GM18870 (cell line): ENCODE data around the gene TBCC.

ENCODE experiments used
- ATAC-seq: cut with Tn5 transposase; IDR thresholded peaks from one replicate; pipeline ENCODE4 v1.9.1; 2021; ENCODE audit warnings: moderate library complexity; ENCODE audit not compliant: unreplicated experiment

TBCC gene, protein sequence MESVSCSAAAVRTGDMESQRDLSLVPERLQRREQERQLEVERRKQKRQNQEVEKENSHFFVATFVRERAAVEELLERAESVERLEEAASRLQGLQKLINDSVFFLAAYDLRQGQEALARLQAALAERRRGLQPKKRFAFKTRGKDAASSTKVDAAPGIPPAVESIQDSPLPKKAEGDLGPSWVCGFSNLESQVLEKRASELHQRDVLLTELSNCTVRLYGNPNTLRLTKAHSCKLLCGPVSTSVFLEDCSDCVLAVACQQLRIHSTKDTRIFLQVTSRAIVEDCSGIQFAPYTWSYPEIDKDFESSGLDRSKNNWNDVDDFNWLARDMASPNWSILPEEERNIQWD

DNA sequence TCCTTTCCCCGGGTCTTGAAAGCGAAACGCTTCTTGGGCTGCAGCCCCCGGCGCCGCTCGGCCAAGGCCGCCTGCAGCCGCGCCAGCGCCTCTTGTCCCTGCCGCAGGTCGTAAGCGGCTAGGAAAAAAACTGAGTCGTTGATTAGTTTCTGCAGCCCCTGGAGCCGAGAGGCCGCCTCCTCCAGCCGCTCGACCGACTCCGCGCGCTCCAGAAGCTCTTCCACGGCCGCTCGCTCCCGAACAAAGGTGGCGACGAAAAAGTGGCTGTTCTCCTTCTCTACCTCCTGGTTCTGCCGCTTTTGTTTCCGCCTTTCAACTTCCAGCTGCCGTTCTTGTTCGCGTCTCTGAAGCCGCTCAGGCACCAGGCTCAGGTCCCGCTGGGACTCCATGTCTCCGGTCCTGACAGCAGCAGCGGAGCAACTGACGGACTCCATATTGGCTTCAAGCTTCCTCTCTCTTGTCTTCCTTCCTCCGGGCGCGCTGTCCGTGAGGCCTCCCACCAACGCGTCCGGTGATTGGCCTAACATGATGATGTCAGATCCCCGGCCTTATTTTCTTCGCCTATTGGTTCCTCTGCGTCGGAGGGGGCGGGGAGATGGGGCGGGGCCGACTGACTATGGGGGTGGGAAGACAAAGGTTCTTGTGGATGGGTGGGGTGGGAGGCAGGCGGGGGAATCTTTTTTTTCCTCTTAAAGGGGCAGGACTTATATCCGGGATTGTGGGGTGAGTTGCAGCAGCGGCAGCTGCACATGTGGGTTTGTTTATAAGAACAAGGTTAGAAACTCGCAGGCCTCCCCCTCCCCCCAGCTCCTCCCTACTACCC lies at the start of gene TBCC:
Gene TBCC (minus strand): TSS at position 464 of the 823 bp plus-strand sequence. CDS start 30 bp downstream, at position 434.
- ATAC-seq: peak; percentile 64

DNA sequence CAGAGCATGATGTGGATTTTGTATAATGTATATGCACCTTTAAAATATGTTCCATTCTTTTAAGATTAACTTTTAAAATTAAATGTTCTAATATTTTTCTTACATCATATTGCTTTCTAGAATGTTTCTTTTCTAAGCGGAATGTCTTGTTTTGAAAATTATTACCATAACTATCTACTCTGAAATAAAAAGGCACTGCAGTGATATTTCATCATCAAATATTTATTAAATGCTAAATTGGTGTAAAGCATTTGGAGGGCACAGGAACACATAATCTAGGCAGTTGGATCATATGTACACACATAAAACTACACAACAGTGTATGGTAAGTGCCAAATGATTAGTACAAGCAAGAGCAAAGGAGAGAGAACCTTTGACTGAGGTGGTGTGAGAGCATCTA lies 49.7 kb upstream of the TBCC start:
- no peak for ATAC-seq

DNA sequence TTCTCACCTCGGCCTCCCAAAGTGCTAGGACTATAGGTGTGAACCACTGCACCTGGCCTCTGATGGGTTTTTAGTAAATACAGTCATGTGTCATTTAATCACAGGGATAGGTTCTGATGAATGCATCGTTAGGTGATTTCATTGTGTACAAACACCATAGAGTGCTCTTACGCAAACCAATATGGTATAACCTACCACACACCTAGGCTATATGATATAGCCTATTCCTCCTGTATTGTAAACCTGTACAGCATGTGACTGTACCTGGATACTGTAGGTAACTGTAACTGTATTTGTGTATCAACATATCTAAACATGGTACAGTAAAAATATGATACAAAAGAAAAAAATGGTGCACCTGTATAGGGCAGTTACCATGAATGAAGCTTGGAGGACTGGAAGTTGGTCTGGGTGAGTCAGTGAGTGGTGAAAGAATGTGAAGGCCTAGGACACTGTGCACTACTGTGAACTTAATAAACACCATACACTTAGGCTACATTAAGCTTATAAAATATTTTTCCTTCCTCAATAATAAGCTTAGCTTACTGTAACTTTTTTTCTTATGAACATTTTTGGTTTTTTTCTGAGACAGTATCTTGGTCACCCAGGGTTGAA lies 45.9 kb upstream of the TBCC start:
- no peak for ATAC-seq

DNA sequence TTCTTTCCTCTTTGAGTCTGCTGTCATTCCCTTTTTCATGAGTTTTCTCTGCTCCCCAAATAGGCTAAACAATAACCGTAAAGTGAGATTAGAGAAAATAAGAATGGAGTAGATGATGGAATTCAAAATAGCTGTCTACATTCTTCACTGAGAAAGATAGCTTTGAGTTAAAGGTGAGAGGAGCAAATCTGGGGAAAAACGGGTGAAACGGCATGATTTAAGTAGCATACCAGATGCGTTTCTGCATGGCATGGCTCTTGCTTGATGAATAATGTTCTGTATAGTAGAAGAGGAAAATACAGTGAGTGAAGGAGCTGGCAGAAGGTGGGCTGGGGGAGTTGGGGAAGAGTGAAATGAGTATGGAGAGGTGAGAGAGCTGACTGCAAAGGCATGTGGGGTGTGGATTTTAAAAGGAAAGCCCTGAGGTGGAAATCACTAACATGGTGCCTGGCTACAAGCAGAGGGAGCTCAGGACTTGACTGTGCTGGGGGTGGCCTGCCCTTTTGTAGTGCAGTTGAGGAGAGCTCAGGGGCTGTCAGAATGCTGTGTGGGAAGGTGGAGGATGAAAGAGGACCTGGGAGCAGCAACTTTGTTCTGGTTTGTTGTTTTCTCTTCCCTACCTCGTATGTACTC lies 44.8 kb upstream of the TBCC start:
- no peak for ATAC-seq

DNA sequence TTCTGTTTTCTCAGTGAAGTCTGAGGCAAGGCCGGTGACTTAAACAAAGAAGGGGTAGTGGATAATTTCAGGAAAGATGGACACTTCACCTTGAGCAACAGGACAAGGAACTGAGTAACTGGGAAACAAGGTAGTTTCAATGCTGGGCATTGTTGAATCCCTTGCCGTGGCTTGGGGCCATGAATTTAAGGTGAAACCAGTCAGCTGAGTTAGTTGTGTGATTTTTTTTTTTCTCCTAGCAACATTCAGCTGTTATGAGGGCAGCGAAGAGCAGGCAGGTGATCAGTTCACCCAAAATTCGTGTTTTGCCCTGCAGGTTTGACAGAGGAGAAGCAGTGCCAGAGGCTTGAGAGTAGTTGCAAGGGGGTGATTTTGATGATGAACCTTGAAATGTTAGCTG lies 42.8 kb upstream of the TBCC start:
- ATAC-seq: no peak

DNA sequence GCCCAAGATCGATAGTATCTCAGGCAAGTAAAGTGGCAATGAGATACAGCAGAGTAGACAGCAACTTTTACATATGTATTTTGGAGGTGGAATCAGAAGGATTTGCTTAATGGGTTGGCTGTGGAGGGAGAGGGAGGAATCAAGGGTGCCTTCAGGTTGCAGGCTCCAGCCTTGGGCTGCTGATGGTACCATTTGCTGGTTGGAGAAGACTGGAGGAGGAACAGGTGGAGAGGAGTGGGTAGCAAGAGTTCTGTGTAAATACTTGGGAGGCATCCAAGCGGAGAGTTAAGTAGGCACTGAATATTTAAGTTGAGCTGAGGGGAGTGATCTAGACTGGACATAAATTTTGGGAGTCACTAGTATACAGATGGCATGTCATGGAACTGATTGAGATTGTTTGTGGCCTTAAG lies 41.2 kb upstream of the TBCC start:
- ATAC-seq: no peak

DNA sequence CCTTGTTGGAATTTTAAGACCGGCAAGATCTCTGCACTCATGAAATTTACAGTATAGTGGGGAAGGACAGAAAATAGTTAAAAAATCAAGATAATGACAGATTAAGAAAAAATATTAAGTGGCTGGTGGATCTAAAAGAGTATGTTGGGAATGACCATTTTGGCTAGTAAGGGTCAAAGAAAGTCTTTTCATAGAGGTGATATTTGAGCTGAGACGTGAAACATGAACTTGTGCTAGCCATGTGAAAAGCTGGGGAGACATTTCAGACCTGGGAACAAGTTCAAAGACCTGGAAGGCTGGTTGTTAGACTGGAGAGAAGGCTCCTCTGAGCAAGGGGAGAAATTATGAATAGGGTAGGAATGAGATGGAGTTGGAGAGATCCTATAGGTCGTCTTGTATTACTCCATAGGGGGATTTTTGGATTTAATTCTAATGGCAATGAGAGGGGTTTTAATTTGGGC lies 40.7 kb upstream of the TBCC start:
- no peak for ATAC-seq

DNA sequence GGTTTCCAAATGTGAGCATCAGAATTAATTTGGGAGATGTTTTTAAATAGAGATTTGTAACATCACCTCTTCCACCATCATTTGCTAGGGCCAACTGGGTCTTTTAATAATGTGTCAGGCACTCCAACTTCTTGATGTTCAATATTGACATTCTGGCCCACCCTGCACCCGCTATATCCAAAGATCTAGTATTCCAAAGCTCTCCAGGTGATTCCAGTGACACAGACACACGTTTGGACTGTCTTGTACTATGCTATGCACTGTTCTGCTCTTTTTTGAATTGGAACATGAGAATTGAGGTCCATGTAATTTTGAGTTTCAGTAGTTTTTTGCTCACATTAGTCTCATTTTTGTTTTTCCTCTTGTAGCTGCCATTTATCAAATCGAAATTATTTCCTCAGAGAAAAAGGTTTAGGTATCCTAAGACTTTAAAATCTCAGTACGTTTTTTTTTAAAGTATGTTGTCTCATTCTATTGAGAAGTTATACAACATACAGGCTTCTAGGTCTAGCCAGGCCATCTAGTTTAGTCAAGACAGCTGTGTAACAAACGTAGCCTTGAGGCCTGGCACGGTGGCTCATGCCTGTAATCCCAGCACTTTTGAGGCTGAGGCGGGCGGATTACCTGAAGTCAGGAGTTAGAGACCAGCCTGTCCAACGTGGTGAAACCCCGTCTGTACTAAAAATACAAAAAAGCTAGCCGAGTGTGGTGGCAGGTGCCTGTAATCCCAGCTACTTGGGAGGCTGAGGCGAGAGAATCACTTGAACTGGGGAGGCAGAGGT lies 39.0 kb upstream of the TBCC start:
- ATAC-seq: no peak

DNA sequence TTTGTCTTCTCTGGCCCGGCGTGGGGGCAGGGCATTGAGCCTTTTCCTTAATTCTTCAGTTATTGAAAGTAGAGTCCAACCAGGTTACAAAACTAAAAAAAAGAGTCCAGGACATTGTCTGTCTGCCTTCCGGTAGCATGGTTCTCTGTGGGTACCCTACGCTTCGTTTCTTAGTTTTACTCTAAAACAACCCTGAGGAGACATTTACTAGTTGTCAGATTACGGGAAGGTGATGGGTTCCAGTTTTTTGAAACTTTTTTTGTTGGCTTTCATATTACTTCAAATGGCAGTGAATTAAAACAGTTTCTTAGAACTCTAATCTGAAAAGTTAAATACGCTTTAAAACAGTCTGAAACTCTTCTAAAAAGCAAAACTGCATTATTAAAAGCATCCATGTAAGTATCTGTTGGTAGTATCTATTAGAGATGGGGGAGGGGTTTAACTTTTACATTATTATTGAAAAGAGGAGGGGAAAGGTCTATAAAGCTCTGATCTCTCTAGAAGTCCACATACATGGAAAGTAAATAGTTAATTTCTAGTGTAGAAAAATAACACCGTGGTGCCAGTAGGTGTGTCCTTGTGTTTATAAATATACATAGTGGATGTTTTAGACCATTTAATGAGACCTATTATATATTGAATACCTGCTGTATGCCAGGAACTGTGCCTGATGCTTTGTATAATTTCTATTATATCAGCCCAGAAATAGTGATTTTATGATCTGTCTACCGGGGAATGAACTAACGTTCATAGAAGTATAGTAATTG lies 38.2 kb upstream of the TBCC start:
- no peak for ATAC-seq

DNA sequence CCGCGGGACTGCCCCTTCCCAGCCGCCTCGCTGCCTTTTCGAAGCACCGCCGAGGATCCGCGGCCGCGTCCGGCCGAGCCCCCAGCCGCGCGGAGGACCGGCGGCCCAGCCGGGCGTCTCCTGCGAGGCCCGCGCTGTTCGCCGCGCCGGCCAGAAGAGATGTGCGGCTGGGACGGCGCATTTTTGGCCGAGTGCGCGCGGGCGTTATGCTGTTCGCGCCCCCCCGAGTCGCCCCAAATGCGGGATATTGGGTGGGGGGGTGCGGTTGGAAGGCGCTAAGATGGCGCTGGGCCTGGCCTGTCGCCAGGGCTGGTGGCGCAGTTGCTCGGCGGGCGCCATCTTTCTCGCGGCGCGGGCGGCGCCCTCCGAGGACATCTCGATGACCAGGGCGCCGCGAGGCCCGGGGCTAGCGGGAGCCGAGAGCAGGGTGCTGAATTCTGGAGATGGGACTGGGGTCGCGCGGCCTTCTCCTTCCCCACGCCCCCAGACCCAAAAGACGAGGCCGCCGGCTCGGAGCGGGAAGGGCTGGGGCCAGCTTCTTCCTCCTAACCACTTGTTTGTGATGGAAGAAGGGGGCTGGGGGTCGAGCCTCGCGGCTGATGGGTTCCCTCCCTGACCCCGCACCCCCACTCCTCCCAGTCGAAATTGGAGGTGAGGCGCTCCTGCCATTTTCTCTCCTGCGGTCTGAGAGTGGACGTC lies 37.4 kb upstream of the TBCC start:
- no peak for ATAC-seq

DNA sequence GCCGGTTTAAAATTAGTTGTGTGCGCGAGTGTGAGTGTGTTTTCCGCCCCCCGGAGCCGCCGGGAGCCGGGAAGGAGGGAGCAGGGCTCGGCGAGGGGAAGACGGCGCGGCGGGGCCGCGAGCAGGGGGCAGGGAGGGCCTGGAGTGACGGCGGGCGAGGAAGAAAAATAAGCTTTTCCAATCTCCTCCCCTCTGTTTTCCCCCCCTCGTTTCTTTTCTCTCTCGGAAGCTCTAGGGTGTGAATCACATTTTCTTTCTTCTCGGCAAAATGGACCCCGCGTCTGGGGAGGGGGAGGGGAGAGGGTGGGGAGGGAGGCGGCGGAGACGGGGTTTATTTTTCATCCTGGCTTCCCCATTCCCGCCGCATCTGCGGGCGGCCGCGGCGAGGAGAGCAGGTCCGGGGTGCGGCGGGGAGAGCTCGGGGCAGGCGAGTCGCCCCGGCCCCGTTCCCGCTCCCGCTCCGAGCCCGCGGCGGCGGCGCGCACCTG lies 36.8 kb upstream of the TBCC start:
- no peak for ATAC-seq

DNA sequence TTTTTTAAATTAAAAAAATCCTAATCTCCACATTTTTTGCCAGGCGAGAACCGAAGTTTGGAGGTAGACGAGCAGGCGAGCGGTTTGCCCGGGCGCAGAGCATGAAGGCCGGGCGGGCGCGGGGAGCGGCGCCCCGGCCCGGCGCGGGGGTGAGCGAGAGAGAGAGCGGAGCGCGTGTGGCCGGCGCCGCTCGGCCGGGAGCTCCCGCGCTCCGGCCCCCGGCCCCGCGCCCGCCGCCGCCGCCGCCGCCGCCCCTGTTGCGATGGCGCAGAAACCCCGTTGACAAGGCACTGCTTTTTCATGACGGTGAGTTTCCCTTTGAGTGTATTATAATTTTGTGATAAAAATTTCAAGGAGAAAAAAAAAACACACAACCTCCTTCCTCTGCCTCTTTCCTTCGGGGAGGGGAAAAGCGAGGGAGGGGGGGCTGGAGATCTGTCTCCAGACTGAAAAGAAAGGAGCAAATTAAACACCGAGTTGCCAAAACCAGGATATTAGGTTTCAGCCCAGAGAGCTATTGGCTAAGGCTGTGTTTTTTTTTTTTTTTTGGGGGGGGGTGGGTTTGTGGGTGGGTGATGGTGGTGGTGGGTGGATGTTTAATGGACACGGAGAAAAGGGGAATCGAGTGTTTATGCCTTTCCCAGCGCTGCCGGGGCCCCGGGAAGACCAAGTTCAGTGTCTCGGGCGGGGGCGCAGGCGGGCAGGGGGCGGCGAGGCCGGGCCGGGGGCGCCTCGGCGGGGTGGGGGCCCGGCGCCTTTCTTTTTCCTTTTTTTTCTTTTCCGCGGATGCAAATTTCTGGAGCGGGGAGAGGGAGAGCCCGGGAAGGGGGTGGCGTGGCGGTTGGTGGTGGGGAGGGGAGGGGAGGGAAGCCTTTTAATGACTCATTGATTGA lies 36.1 kb upstream of the TBCC start, which contains the start of gene BICRAL:
Gene BICRAL (plus strand): TSS at position 257 of the 893 bp plus-strand sequence. CDS start 39,971 bp downstream, outside the sequence.
- no peak for ATAC-seq

DNA sequence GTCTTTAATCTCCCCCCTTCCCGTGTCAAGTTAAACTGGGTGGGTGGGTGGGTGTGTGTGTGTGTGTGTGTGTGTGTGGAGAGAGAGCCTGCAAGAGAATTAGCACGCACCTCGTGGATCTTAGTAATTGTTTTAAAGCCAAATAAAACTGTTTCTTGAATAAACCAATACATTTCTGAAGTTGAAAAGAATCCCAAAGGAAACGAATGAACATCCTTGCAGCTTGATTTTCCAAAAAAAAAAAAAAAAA lies 35.6 kb upstream of the TBCC start:
- no peak for ATAC-seq

DNA sequence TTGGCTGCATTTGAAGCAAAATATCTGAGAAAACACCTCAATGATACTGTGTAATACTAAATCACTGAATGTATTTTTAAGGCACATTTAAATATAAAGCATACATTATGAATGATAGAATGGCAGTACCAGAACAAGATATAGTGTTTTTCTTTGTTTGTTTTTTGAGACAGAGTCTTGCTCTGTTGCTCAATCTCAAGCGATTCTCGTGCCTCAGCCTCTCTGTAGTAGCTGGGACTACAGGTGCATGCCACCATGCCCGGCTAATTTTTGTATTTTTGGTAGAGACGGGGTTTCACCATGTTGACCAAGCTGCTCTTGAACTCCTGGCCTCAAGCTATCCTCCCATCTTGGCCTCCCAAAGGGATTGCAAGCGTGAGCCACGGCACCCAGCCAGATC lies 33.6 kb upstream of the TBCC start:
- ATAC-seq: no peak

DNA sequence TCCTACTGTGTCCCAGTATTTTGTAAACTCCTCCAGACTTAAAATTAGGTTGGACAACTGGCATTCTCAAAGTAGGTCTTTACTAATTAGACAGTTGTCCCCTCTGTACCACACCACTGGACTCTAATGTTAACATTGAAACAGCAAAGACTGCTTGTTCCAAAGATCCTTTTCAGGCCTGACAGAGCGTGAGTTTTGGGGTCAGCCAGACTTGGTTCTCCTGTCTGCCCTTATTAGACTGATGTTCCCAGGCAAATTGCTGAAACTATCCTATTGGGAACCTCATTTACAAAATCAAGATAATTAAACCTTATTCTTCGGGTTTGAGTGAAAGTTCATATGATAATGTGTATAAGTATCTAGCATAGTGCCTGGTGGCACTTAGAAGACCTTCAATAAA lies 32.2 kb upstream of the TBCC start:
- no peak for ATAC-seq

DNA sequence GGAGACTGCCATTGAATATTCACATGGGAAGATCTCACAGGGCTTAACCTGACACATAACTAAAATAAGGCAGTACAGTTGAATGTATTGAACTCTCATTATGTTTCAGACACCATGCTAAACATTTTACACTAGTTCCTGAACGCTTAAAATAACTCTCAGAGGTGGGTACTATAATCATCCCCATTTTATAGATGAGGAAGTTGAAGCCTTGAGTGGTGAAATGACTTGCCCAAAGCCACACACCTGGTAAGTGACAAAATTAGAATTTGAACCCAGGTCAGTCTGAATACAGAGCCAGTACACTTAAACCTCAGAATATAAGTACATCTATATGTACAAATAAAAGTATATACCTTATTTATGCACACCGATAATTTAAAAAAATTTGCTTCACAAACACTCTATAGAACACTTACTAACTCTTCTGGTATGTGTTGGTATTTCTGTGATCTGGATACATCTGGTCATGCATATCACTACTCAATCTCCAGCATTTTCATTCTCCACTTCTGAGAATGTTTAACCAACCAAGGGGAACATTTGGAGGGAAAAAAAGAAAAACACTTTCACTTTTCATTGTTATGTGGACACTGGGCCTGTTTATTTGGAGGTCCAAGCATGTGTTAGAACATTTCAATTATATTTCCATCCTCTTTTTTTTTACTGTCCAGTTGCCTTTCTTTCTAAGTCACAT lies 31.4 kb upstream of the TBCC start:
- no peak for ATAC-seq

DNA sequence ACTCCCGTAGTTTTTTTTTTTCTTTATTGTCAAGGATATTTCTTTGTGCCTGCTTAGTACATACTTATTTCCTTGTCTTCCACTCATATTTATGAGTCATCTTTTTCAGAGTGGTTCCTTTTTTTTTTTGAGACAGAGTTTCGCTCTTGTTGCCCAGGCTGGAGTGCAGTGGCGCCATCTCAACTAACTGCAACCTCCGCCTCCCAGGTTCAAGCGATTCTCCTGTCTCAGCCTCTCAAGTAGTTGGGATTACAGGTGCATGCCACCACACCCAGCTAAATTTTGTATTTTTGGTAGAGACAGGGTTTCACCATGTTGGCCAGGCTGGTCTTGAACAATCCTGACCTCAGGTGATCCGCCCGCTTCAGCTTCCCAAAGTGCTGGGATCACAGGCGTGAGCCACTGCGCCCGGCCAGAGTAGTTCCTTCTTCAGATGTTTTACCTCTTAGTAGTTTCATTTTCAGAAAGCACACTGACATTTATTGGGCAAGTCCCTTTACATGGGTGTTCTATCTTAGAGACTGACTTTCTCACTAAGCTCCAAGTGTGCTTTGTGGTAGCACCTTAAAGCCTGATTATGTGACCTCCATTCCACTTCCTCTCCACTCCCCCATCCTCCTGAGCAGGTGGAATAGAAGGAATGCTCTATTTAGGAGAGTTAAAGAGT lies 29.1 kb upstream of the TBCC start:
- ATAC-seq: peak; percentile 40
